Stimulated activated CD8-positive, alpha-beta memory T cell treated with anti-CD3 and anti-CD28 coated beads, Interleukin-2, amount 100 ng/mL, for 48 hours (primary cell): ENCODE data around the gene ZNF184.

Experiments
- DNase-seq, 2 donors: peaks; one replicate each; pipeline ENCODE4 v3.0.0-alpha.2; 2020; ENCODE audit warnings: low read depth in 2 of 2

Gene ZNF184

DNA sequence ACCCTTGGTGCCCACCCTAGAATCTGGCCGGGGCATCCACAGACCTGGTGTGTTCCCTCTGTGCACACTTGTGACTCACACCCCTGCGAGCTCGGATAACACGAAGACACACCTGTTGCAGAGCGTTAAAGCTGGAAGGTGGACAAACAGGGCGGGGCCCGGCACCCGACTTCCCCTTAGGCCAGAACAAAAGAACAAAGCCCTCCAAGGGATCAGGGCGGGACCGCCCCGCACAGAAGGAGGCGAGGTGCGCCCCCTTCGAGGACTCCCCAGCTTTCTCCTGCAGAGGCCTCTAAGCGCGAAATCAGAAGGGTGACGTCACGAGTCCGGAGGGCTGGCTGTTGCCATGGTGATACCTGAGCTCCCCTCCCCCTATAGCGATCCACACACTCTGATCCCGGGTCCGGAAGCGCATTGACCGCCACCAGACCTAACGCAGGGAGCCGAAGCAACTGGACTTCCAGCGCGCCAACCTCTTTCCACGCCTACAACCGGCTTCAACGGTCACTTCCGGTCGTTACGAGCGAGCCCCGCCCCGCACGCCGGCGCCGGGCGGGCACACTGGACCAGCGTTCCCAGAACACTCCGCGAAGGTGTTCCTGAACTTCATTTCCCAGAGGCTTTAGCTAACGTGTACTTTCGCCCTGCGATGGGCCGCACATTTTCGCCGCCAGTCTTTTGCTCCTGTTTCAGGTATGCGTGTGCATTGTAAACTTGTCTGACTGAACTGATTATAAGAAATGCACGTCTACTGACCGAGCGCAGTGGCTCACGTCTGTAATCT is at the start of gene ZNF184:
Gene ZNF184 (minus strand): TSS at position 489 of the 784 bp plus-strand sequence. CDS start 811 bp downstream, outside the sequence.
- peak; percentile 73 to 79 for DNase-seq

DNA sequence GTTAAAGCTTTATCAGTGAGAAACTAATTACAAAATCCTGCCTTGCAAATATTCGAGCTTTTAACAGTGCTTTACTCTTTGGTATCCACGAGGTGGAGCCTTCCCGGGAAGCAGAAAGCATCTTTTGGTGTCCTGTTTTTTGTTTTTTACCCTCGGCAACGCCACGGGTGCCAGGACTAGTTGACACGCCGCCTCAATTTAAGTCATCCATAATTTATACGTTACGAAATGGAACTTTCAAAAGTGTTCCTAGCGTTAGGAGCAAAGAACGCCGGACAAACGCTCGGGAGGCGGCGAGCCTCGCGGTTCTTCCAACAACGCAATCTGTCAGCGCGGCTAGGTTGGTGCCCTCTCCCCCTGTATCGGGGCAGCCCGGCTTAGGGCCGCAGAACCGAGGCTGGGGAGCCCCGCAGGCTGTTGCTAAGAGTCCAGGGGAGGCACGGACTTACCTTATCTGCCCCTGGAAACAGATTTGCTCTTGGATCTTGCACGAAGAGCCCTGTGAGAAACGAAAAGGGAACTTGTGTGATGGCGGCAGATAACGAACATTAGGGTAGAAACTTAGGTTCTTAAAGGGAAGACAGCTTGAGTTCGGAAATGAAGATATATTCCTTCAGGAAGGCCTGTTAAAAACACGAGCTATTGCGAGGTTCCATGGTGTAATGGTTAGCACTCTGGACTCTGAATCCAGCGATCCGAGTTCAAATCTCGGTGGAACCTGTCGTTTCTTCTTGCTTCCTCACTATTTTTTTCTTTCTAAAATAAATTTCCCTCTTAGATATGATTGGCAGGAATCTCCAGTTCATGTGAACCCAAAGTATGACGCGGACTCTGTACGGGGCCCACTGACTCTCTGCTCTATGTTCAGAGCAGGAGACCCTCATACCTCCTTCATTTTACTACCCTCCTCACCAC is 46.2 kb upstream of the ZNF184 start:
- DNase-seq, result peak; percentile 23 to 47

DNA sequence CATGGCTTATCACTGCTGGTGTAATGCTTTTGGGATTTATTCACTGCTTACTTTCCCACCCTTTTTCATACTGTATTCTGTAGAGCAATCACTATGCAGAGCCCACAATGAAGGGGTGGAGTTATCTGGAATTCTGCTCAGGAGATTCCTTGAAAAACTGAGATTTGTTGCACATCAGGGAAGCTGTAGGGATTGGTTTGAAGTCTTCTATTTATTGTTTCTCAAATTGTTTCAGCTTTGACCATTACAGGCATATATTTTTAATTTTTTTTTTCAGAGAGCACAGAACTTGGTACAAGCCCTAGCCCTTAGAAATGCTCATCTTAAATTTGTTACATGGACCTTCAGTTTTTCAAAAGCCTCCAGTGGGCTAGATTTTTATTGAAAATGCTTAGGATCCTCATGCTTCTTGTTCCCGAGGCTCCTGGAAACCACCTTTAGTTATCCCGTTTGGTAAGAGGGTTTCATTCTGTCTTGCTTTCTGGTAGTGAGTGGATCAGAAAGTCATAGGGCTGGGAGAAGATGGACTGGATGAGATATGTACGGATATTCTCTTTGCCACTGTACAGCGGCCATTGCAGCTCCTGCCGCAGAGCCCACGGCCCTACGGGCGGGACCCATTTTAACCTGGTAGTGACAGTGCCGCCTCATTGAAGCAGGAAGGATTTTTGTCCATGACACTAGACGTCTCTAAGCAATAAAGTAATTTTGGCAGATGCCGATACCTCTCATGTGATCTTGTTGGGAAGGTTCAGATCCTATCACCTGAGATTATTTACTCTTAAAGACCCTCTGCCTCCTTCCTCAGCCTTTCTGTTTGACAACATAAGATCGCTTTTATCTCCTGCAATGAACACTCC is 45.3 kb upstream of the ZNF184 start:
- no peak for DNase-seq

DNA sequence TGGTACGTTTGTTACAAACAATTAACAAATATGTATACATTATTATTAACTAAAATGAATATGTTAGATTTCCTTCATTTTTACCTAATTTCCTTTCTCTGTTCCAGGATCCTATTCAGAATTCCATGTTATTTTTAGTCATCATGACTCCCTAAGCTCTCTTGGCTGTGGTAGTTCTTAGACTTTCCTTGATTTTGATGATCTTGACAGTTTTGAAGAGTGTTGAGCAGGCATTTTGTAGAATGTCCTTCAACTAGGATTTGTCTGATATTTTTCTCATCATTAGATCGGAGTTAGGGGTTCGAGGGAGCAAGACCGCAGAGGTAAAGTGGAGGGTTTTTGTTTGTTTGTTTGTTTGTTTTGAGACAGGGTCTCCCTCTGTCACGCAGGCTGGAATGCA is 44.3 kb upstream of the ZNF184 start:
- no peak for DNase-seq

DNA sequence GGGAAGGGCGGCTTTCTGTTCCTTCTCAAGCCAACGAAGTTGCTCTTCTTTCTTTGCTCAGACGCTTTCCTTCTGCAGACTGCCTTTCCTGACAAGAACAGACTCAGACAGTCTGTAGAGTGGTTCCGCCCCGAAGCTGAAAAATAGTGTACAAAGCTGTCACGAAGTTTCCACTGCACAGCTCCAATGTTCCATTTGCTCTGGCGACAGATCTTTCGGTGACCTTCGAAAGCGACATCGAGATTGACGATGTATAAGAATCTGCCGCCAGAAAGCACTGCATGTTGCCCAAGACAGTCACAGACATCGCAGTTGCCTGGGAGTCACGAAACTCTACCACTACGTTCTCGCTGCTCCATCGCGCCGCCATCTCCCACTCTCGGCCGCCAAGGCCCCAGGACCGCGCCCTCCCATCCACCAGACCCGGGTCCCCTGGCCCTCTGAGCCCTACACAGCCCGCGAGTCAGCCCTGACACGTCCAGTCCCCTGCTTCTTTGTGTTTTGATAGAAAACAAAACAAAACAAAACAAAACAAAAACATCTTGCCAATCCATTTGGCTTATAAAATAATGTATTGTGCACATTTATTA is 42.1 kb upstream of the ZNF184 start:
- no peak for DNase-seq

DNA sequence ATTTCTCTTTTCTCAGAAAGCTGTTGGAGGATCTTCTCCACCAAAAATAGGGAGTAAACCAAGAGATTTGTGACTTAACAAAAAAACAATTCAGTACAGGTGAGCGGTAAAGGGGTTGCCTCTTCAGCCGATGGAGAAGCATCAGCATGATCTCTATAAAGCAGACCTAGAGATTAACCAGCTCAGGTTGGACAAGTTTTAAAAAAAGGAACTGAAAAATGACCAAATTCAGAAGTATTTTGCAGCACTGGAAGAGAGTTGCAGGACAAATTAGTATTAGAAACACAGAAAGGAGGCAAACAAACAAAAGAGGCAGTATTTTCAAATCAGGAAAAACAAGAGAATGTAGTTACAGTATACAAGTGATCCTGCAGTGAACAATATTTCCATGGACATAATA is 39.6 kb upstream of the ZNF184 start:
- no peak for DNase-seq

DNA sequence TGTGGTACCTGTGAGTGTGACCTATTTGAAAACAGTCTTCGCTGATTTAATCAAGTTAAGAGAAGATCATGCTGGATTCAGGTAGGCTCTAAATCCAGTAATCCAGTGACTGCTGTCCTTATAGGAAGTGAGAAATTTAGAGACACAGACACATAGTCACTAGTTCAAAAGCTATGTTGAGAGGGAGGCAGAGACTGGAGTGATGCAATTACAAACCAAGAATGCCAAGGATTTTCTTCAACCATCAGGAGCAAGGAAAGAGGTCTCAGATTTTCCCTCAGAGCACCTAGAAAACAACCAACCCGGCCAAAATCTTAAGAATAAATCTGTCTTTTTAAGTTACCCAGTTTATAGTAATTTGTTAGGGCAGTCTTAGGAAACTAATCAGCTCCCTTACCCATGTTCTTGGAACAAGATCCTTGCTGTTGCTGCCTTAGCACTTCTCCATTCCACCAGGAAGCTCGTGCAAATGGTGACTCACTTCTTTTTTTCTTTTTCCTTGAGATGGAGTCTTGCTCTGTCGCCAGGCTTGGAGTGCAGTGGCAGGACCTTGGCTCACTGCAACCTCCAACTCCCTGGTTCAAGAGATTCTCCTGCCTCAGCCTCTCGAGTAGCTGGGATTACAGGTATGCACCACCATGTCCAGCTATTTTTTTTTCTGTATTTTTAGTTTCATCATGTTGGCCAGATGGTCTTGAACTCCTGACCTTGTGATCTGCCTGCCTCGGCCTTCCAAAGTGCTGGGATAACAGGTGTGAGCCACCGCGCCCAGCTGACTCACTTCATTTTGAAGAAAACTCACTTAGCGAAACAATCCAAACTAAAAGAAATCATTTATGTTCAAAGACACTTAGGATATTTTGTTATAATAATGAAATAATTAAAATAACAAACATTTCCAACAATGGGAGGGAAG is 34.4 kb upstream of the ZNF184 start:
- DNase-seq, result no peak

DNA sequence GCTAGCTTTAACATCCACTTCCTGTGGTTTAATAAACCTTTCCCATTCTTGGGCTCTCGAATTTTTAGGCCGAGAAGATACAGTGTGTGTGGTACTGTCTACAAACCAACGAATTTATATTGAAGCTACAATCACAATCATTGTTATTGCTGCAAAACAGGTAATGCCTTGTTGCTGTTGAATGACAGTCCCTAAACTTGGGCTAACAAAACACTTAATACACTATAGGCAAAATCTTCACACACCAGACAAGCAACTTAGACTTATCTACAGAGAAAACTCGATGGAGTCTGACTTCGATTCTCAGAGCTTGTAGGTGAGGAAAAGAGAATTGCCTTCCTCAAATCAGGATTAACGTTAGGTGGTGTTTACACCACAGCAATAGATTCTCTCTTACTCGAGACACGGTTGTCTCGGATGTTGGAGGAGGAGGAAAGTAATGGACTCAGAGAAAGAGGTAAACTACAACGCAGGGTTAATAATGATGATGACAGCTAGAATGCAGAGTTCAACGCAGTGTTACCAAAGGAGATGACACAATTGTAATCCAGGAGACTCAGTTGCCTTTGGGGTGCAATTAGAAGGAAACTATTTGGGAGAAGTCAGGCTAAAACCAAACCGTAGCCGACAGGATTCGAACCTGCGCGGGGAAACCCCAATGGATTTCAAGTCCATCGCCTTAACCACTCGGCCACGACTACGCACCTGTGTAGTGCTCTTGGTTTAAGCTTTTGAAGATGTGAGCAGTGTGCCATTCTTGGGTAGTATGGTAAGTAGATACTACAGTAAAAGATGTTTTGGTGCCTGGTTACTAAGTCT is 32.5 kb upstream of the ZNF184 start:
- peak; percentile 27 to 36 for DNase-seq

DNA sequence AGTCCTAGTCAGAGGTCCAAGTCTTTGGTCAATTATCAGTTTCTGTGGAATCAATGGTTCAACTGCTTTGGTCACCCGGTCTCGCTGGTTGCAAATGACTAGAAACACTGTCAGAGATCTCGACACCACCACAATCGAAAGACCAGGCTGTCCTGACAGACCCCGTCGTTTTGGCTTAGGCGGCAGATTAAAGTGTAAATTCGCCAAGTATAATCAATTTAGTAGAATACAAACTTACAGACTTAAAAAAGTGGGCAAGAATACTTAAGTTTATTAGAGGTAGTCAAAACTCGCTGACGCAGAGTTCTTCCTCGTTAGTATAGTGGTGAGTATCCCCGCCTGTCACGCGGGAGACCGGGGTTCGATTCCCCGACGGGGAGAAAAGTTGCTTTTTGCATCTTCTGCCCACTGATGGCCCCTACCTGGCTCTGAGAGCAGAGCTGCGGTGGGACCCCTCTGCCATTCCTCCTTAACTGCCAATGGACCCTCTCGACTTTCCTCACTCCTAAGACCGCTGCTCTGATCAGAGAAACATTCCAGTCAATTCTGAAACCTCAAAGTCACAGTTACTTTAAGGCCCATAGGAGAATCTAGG is 30.6 kb upstream of the ZNF184 start:
- peak; percentile 58 to 83 for DNase-seq

DNA sequence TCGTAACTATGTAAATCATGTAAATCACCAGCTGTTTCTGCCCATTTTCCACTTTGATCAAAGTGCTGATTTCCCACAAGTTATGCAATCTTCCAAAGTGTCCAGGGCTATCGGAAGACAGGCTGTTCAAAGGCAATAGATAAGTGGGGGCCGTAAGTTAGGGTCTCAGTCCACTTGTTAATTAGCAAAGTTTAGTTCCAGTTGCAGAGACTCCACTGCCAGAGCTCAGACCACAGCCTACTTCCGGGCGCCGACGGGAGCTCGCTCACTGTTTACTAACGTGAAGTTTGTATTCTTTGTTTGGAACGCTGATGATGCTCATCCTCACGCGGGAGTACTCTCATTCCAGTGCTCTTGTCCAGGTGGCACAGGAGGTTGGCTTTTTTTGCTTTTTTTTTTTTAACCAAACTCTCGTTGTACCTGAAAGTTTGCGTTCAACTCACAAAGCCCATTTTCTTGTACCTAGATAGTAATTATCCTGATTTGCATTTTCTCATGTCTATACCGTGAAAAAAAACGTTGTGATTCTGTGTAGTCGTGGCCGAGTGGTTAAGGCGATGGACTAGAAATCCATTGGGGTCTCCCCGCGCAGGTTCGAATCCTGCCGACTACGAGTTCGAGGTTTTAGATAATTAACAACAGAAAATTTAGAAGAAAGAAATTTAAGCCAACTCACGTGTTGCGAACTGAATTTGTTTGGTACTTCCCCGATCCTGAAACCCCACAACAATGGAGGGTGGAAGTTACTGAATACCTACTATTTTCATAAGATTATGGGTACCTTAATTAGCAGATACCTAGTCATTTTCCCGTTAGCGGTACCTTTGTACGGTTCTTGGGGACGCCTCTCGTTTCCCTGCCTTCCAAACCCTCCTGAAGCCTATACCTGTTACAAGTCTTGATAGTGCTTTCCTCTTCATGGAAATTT is 29.9 kb upstream of the ZNF184 start:
- peak; percentile 52 to 71 for DNase-seq

DNA sequence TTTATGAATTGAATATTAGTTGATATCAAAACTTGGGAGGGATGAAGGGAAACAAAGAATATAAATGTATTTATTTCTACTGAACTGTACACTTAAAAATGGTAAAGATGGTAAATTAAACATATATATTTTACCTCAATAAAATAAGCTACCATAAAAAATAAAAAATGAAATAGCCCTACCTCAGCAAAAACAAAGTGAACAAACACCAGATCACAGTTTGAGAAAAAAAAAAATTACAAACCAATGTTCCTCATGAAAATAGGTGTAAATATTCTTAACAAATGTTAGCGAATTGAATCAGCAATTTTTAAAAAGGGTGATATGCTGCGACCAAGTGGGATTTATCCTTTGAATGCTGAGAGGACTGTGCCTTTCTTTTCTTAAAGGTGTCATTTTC is 28.3 kb upstream of the ZNF184 start:
- DNase-seq, result no peak

DNA sequence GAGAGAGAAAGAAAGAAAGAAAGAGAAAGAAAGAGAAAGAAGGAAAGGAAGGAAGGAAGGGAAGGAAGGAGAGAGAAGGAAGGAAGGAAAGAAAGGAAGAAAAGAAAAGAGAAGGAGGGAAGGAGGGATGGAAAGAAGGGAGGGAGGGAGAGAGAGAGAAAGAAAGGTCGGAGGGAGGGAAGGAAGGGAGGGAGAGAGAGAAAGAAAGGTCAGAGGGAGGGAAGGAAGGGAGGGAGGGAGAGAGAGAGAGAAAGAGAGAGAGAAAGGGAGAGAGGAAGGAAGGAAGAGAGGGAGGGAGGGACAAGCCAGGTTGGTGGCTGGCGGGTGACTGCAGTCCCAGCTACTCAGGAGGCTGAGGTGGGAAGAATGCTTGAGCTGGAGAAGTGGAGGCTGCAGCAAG is 27.3 kb upstream of the ZNF184 start:
- DNase-seq, result no peak

DNA sequence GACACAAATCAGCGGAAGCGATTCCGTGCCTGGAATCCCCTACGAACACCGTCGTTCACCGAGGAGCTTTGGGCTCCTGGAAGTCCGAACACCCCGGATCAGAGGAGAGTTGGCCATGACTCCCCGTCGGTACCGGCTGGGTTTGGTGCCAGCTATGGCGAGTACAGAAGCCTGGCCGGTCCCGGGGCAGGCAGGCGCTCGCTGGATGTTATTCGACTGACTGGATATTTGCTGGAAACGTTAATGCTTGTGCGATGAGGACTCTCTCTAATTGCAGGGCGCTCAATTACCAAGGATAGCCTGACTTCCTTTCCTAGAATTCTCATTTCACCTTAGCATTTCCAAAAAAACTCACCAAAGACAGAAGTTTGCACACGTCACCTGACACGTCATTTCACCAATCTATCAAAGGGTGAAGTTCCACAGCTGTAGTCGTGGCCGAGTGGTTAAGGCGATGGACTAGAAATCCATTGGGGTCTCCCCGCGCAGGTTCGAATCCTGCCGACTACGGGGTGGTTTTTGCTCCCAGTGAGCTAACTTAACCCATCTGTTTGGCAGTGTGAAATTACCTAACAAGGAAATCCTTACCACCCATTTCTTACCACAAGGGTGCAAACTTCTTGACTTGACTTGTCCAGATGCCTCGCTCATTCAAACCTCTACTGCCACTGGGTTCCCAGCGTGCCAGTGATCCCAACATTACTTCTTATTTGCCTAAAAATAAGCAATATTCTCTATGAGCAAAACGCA is 22.7 kb upstream of the ZNF184 start:
- DNase-seq, result peak; percentile 62 to 72

DNA sequence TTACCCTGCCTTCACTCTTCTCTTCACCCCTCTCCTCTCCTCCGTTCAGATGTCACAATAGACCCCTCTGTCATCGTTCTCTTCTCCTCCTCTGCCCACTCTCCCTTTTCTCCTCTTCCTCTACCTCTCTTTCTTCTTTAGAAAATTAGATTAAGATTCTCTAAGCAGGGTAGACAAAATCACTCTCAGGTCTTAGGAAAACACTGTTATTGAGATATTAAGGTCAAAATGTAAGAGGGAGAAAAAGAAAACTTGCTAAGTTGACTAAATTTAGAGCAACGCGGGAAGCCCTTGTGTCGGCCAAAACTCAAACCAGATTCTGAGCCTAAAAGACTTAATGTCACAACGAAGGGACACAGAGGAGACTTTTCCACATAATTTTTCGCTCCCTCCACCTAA is 22.1 kb upstream of the ZNF184 start:
- DNase-seq, result no peak

DNA sequence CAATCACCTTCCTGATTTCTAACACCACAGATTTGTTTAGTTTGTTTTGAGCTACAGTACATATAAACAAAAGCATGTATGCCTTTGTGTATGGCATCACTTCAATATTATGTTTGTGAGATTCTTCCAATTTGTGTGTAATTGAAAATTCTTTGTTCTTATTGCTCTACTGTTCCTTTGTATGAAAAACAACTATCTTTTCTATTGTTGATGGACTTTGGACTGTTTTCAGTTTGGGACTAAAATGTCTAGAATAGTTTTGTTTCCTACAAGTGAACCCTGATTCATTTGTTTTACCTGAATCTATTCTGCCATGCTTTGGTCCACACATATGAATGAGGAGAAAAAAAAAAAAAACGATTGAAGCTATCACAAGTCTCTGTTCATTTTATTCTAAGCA is 21.2 kb upstream of the ZNF184 start:
- no peak for DNase-seq

DNA sequence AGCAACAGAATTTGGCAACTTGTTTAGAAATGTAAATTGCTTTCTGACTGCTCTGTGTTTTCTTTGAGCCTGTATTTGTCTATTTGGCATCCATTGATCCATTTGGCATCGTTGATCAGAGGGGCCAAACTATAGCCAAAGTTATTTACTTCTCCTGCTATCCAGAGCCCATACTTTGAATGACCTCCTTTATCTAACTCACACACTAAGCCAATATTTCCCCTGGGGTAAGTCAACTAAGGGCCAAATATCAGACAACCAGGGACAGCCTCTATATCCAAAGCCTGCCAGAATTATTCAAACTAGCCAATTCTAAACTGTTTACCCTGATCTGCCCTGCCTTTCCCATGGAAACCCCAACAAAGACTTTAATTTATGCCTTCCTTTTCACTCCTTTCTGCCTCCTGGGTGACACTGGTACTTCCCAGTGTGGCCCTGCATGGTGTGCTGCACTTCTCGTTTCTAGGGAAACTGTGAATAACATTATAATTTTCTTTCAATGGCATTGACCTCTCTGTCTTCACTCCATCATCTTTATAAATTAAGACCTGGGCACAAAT is 19.8 kb upstream of the ZNF184 start:
- no peak for DNase-seq
